HFF-Myc (cell line): ENCODE measurements around the gene TENT5C.

Experiments
- DNase-seq: peaks from one replicate; pipeline ENCODE4 v3.0.0-alpha.2; 2011; ENCODE audit warnings: low read depth; ENCODE audit errors: extremely low read depth
- H3K4me3 ChIP-seq: replicated peaks from 2 replicates; pipeline ENCODE4 v1.5.1; 2011; ENCODE audit warnings: low read depth, mild to moderate bottlenecking, control low read depth, low read length
- TF ChIP-seq, protein P1 (sequence below): IDR thresholded peaks from 2 replicates; pipeline ENCODE4 v1.5.1; 2012; ENCODE audit warnings: mild to moderate bottlenecking, low read depth, low read length, control low read depth; ENCODE audit errors: missing control alignments

TENT5C gene

DNA sequence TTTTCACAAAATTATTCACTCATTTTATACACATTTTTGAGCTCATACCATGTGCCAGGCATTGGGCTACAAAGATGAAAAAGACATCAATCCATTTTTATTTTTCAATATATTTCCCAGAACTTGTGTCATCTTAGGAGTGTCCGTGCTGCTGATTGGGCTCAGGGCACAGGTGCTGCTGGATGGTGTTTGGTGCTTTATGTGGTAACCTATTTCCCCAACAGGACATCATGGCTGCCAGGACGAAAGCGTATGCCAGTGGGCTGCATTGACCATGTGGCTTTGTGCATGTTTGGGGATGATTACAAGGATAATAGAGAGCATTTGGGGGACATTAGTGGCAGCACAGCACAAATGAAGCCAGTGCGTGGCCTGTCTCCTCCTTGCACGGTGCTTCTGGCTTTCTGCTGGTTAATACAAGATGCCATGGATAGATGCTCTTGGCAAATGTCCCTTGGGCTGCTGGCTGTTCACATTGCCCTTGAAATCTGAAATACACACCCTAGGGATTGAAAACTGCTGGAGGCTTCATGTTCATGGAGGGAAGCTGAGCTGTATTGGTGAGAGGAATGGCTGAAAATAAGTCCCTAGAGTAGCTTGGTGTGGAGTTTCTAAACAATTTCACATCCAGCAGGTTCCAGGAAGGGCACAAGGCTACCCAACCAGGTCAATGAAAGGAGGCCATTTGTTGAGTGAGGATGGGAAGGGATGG, 52.3 kb downstream of the TENT5C start:
- H3K4me3 ChIP-seq: no peak overlapping the region
- DNase-seq: no peak
- TF ChIP-seq, protein P1, sequence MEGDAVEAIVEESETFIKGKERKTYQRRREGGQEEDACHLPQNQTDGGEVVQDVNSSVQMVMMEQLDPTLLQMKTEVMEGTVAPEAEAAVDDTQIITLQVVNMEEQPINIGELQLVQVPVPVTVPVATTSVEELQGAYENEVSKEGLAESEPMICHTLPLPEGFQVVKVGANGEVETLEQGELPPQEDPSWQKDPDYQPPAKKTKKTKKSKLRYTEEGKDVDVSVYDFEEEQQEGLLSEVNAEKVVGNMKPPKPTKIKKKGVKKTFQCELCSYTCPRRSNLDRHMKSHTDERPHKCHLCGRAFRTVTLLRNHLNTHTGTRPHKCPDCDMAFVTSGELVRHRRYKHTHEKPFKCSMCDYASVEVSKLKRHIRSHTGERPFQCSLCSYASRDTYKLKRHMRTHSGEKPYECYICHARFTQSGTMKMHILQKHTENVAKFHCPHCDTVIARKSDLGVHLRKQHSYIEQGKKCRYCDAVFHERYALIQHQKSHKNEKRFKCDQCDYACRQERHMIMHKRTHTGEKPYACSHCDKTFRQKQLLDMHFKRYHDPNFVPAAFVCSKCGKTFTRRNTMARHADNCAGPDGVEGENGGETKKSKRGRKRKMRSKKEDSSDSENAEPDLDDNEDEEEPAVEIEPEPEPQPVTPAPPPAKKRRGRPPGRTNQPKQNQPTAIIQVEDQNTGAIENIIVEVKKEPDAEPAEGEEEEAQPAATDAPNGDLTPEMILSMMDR: no peak

DNA sequence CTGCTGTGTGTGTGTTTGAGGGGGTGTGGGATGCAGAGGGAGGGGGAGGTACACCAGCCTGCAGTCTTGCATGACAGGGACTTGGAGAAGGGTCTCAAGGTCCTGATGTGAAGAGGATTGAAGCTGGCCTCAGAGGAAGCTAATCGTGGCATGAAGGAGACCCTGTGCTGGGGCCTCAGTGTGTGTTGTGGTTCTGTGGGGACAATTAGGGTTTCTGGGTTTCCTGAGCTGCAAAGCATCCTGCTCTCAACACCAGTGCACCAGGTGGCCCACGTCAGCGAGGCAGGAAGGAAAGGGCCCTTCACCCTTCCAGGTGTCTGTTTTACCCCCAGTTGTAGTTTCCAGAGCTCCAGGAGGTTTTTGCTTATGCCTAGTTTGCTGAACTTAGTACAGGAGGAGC, 52.8 kb downstream of the TENT5C start:
- TF ChIP-seq, protein P1: no peak
- no peak overlapping the region for H3K4me3 ChIP-seq
- no peak for DNase-seq

DNA sequence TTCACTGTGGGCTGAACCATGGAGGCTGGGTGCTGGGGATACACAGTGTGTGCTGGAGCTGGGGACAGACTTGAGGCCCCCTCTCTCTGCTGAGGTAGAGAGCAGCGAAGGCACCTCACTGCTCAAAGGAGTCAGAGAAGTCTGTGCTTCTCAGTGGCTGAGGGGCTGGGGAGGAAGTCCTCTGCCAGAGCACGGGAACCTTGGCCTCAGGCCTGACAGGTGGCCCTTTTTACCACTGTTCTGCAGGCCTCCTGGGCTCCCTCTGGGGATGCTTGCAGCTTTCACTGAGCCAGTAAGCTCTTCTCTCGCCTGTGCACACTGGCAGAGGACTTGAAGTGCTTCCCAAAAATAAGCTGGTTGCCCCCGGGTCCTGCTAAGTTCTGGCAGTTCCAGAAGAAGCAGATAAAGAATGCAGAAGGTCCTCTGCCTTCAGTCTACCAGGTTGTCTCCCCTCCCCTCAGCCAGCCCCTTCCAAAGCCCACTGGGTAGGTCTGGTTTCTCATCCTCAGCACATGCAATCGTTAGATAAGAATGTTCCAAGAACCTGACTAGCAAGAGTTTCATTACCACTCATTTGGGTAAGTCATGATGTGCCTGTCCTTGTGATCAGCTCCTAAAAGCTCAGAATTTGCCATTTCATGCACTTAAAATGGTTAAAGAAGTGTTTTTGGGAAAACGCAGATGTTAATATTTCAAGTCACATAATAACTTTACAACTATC, 53.9 kb downstream of the TENT5C start:
- no peak for DNase-seq
- TF ChIP-seq, protein P1: no peak
- no peak overlapping the region for H3K4me3 ChIP-seq

DNA sequence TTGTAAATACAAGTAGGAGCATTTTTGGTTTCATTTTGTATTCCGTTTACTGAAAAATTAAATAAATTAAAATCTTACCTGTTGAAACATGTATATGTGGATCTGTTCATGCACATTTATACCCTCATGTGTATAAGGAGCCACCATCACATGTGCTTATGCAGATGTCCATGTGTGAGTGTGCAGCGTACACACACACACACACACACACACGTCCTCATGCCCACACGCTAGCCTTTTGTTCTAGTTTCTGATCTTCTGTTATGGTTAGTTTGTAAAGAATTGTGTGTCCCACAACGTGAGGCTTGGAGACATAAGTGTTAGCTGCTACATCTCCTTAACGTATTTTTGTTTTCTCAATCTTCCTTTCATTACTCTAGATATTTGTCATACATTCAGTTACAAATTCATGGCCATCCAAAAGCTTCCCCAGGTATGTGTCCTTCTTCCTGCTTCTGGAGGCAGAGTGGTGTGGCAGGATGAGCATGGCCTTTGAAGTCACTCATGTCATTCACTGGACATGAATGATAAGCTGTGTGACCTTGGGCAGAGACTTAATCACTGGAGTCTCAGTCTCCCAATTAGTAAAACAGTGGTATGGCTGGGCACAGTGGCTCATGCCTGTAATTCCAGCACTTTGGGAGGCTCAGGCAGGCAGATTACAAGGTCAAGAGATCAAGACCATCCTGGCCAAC, 54.6 kb downstream of the TENT5C start:
- no peak for DNase-seq
- no peak overlapping the region for H3K4me3 ChIP-seq
- TF ChIP-seq, protein P1: no peak

DNA sequence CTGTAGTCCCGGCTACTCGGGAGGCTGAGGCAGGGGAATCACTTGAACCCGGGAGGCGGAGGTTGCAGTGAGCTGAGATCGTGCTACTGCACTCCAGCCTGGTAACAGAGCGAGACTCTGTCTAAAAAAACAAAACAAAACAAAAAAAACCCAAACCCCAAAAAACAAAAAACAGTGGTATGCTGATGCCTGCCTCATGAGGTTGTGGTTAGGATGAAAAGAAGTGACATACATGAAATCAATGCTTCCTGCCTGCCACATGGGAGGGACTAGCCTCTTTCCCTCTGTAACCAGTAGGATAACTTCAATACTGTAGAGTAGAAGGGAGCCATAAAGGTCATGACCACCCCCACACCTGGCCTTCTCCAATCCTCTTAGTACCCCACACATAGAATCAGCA, 55.2 kb downstream of the TENT5C start:
- no peak overlapping the region for H3K4me3 ChIP-seq
- TF ChIP-seq, protein P1: no peak
- no peak for DNase-seq

DNA sequence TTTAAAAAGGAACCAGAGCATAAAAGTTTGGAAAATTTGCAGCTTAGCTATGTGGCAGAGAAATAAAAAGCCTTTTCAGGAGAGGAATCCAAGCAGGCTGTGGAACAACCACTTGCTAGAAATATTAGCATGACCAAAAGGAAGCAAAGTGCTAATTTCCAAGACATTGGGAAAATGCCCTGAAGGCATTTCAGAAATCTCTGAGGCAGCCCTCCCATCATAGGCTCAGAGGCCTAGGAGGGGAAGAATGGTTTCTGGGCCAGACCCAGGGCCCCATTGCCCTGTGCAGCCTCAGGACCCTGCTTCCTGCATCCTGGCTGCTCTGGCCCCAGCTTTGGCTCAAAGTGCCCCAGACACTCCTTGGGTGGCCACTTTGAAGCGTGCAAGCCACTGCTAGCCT, 56.8 kb downstream of the TENT5C start:
- no peak overlapping the region for H3K4me3 ChIP-seq
- no peak for DNase-seq
- TF ChIP-seq, protein P1: no peak
